GM15510 (cell line): ENCODE data around the gene PDLIM5.

Experiments used
- POLR2A ChIP-seq: IDR thresholded peaks from 3 replicates; pipeline ENCODE4 v1.6.1; 2011; ENCODE audit warnings: borderline replicate concordance; ENCODE audit not compliant: insufficient read length; ENCODE audit errors: extremely low read depth

Gene PDLIM5

GRCh38 chr4:94635177-94635576, 183.4 kb downstream of the PDLIM5 start:
- no peak for TF ChIP-seq POLR2A

GRCh38 chr4:94636004-94636403, 184.3 kb downstream of the PDLIM5 start:
- TF ChIP-seq POLR2A: no peak

GRCh38 chr4:94639298-94639697, 187.6 kb downstream of the PDLIM5 start:
- no peak for TF ChIP-seq POLR2A

GRCh38 chr4:94640151-94640550, 188.4 kb downstream of the PDLIM5 start:
- no peak for TF ChIP-seq POLR2A

- no peak for TF ChIP-seq POLR2A
Measured at GRCh38 chr4:94641702-94642560, 190.2 kb downstream of the PDLIM5 start.

- no peak for TF ChIP-seq POLR2A
Measured at GRCh38 chr4:94642561-94642866, 190.8 kb downstream of the PDLIM5 start.

GRCh38 chr4:94648699-94649098, 197.0 kb downstream of the PDLIM5 start:
- TF ChIP-seq POLR2A: no peak

GRCh38 chr4:94649381-94650133, 197.8 kb downstream of the PDLIM5 start:
- no peak for TF ChIP-seq POLR2A

- no peak for TF ChIP-seq POLR2A
Measured at GRCh38 chr4:94650134-94650495, 198.4 kb downstream of the PDLIM5 start.

GRCh38 chr4:94650690-94651089, 198.9 kb downstream of the PDLIM5 start:
- no peak for TF ChIP-seq POLR2A

GRCh38 chr4:94653095-94653649, 201.4 kb downstream of the PDLIM5 start:
- no peak for TF ChIP-seq POLR2A

- no peak for TF ChIP-seq POLR2A
Measured at GRCh38 chr4:94653984-94654609, 202.4 kb downstream of the PDLIM5 start.

GRCh38 chr4:94654714-94655113, 203.0 kb downstream of the PDLIM5 start:
- TF ChIP-seq POLR2A: no peak

GRCh38 chr4:94660614-94661013, 208.9 kb downstream of the PDLIM5 start:
- no peak for TF ChIP-seq POLR2A
